ENCODE measurements around the gene ZNF615.

DNA sequence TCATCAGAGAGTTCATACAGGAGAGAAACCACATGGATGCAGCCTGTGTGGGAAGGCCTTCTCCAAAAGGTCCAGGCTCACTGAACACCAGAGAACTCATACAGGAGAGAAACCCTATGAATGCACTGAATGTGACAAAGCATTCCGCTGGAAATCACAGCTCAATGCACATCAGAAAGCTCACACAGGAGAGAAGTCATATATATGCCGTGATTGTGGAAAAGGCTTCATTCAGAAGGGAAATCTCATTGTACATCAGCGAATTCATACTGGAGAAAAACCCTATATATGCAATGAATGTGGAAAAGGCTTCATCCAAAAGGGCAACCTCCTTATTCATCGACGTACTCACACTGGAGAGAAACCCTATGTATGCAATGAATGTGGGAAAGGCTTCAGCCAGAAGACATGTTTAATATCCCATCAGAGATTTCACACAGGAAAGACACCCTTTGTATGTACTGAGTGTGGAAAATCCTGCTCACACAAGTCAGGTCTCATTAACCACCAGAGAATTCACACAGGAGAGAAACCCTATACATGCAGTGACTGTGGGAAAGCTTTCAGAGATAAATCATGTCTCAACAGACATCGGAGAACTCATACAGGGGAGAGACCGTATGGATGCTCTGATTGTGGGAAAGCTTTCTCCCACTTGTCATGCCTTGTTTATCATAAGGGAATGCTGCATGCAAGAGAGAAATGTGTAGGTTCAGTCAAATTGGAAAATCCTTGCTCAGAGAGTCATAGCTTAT, 63.0 kb downstream of the ZNF615 start:
- TF ChIP-seq, protein P1, sequence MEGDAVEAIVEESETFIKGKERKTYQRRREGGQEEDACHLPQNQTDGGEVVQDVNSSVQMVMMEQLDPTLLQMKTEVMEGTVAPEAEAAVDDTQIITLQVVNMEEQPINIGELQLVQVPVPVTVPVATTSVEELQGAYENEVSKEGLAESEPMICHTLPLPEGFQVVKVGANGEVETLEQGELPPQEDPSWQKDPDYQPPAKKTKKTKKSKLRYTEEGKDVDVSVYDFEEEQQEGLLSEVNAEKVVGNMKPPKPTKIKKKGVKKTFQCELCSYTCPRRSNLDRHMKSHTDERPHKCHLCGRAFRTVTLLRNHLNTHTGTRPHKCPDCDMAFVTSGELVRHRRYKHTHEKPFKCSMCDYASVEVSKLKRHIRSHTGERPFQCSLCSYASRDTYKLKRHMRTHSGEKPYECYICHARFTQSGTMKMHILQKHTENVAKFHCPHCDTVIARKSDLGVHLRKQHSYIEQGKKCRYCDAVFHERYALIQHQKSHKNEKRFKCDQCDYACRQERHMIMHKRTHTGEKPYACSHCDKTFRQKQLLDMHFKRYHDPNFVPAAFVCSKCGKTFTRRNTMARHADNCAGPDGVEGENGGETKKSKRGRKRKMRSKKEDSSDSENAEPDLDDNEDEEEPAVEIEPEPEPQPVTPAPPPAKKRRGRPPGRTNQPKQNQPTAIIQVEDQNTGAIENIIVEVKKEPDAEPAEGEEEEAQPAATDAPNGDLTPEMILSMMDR (conservative IDR thresholded peaks at IDR 0.05): no peak
- no peak for TF ChIP-seq EZH2 (IDR thresholded peaks at IDR 0.05; ENCODE audit: low read depth)

All from PC-9 (cell line).